GM12801 (cell line): ENCODE data around the gene ANXA3.

ENCODE experiments used
- CTCF ChIP-seq: IDR thresholded peaks from one replicate; pipeline ENCODE4 v1.5.1; 2011; ENCODE audit warnings: control low read depth; ENCODE audit not compliant: insufficient read length; ENCODE audit errors: extremely low read depth

The ANXA3 gene

GRCh38 chr4:78634011-78634664 is 82.6 kb downstream of the ANXA3 start:
- no peak for TF ChIP-seq CTCF

- TF ChIP-seq CTCF = no peak
Measured at GRCh38 chr4:78638337-78639172, 87.0 kb downstream of the ANXA3 start.

GRCh38 chr4:78640714-78641113 is 89.1 kb downstream of the ANXA3 start:
- TF ChIP-seq CTCF = no peak

GRCh38 chr4:78642934-78643333 is 91.4 kb downstream of the ANXA3 start:
- no peak for TF ChIP-seq CTCF

- TF ChIP-seq CTCF = no peak
Measured at GRCh38 chr4:78644063-78644691, 92.6 kb downstream of the ANXA3 start.

GRCh38 chr4:78644744-78645330 is 93.3 kb downstream of the ANXA3 start:
- TF ChIP-seq CTCF = peak; percentile 97
